ENCODE results near the gene MROH2A. TPM values are rescaled to one million over a fixed set of nuclear protein-coding genes. Genes with fewer than 3 reads are reported as not detected.

Gene MROH2A
- total and polyA plus RNA-seq, 2 experiments from 2014 or later: not detected

GRCh38 chr2:233807966-233808935, 30.1 kb downstream of the MROH2A start:
- WGBS, 2 experiments (ENCODE audit: low coverage in 1 of 2, low lambda C conversion rate in 2 of 2, missing lambda C conversion rate in 2 of 2): 43 to 53% methylated on average over 10 of the region's 10 CpGs
- Histone ChIP-seq H2AFZ (no peak overlapping the region), H3F3A (ENCODE audit: insufficient read depth) (no peaks in the 10 kb centered on the region)

GRCh38 chr2:233810385-233810784, 32.3 kb downstream of the MROH2A start:
- WGBS, 2 experiments (ENCODE audit: low coverage in 1 of 2, low lambda C conversion rate in 2 of 2, missing lambda C conversion rate in 2 of 2): 36 to 37% methylated on average over 6 of the region's 6 CpGs
- in situ Hi-C loops (cut with MboI): no loop called here

More at GRCh38 chr2:233807966-233808935, 30.1 kb downstream of the MROH2A start:
- Histone ChIP-seq H3K27ac (no peak overlapping the region), H3K4me1 (ENCODE audit: insufficient read depth) (no peaks in the 10 kb centered on the region), H3K4me3 (no peak overlapping the region), H3K27me3 (replicated peaks; ENCODE audit: insufficient read depth) (peaks cover 24% of the 10 kb centered on the region), H3K9me3 (ENCODE audit: low read depth) (no peaks in the 10 kb centered on the region), H3K36me3 (ENCODE audit: low read depth) (no peaks in the 10 kb centered on the region), H4K20me1 (ENCODE audit: insufficient read depth) (no peaks in the 10 kb centered on the region), H3K4me2 (ENCODE audit: unreplicated experiment) (no peak overlapping the region), H3K9ac (no peak overlapping the region), H3K9me2 (ENCODE audit: insufficient read depth) (no peaks in the 10 kb centered on the region), H3K79me2 (ENCODE audit: insufficient read depth) (no peaks in the 10 kb centered on the region)
- in situ Hi-C loops (cut with MboI): no loop called here
- TF ChIP-seq EZH2phosphoT487 (IDR thresholded peaks at IDR 0.05; ENCODE audit: insufficient read depth, low read depth): no peak
- DNase-seq: no peak

GRCh38 chr2:233811087-233811486, 33.0 kb downstream of the MROH2A start:
- TF ChIP-seq EZH2 (IDR thresholded peaks at IDR 0.05; ENCODE audit: insufficient read depth, poor library complexity, severe bottlenecking): no peak
- Histone ChIP-seq H3K9me3 (ENCODE audit: low read depth) (no peaks in the 10 kb centered on the region), H3K9me2 (ENCODE audit: insufficient read depth) (no peaks in the 10 kb centered on the region), H3K79me2 (ENCODE audit: insufficient read depth) (no peaks in the 10 kb centered on the region), H4K20me1 (ENCODE audit: insufficient read depth) (no peaks in the 10 kb centered on the region), H3K9ac (no peak overlapping the region), H3K4me1 (ENCODE audit: insufficient read depth) (peaks cover 3% of the 10 kb centered on the region; the same call in 1 of the 2 replicates), H3K4me3 (no peak overlapping the region), H3K27ac (no peak overlapping the region), H3F3A (ENCODE audit: insufficient read depth) (no peaks in the 10 kb centered on the region), H3K36me3 (ENCODE audit: low read depth) (no peaks in the 10 kb centered on the region), H3K4me2 (ENCODE audit: unreplicated experiment) (no peak overlapping the region), H3K27me3 (replicated peaks; ENCODE audit: insufficient read depth) (peaks cover 15% of the 10 kb centered on the region), H2AFZ (no peak overlapping the region)
- WGBS, 2 experiments (ENCODE audit: low coverage in 1 of 2, low lambda C conversion rate in 2 of 2, missing lambda C conversion rate in 2 of 2): 25 to 30% methylated on average over 4 of the region's 4 CpGs
- in situ Hi-C loops (cut with MboI): no loop called here
- DNase-seq: no peak

More at GRCh38 chr2:233810385-233810784, 32.3 kb downstream of the MROH2A start:
- Histone ChIP-seq H2AFZ (no peak overlapping the region), H4K20me1 (ENCODE audit: insufficient read depth) (no peaks in the 10 kb centered on the region), H3K36me3 (ENCODE audit: low read depth) (no peaks in the 10 kb centered on the region), H3K9me3 (ENCODE audit: low read depth) (no peaks in the 10 kb centered on the region), H3K27me3 (replicated peaks; ENCODE audit: insufficient read depth) (peaks cover 19% of the 10 kb centered on the region), H3K4me2 (ENCODE audit: unreplicated experiment) (no peak overlapping the region), H3K27ac (no peak overlapping the region), H3K9ac (no peak overlapping the region), H3K79me2 (ENCODE audit: insufficient read depth) (no peaks in the 10 kb centered on the region), H3F3A (ENCODE audit: insufficient read depth) (no peaks in the 10 kb centered on the region), H3K4me1 (ENCODE audit: insufficient read depth) (no peaks in the 10 kb centered on the region), H3K9me2 (ENCODE audit: insufficient read depth) (no peaks in the 10 kb centered on the region), H3K4me3 (no peak overlapping the region)
- no peak for TF ChIP-seq EZH2phosphoT487 (IDR thresholded peaks at IDR 0.05; ENCODE audit: insufficient read depth, low read depth)
- no peak for TF ChIP-seq EZH2 (IDR thresholded peaks at IDR 0.05; ENCODE audit: insufficient read depth, poor library complexity, severe bottlenecking)
- no peak for DNase-seq

GRCh38 chr2:233811732-233812131, 33.6 kb downstream of the MROH2A start:
- H3K27me3 ChIP-seq (replicated peaks; ENCODE audit: insufficient read depth): peaks cover 15% of the 10 kb centered on the region
- no peaks in the 10 kb centered on the region for H3K79me2 ChIP-seq (ENCODE audit: insufficient read depth)
- no peak overlapping the region for H3K4me2 ChIP-seq (ENCODE audit: unreplicated experiment)
- no peak for DNase-seq
- no peaks in the 10 kb centered on the region for H3K9me2 ChIP-seq (ENCODE audit: insufficient read depth)
- H3K4me1 ChIP-seq (ENCODE audit: insufficient read depth): peaks cover 3% of the 10 kb centered on the region; the same call in 1 of the 2 replicates
- H2AFZ ChIP-seq: no peak overlapping the region
- H3K27ac ChIP-seq: no peak overlapping the region
- WGBS, 2 experiments (ENCODE audit: low coverage in 1 of 2, low lambda C conversion rate in 2 of 2, missing lambda C conversion rate in 2 of 2): 49 to 51% methylated on average over 8 of the region's 8 CpGs
- no peak overlapping the region for H3K9ac ChIP-seq
- H4K20me1 ChIP-seq (ENCODE audit: insufficient read depth): no peaks in the 10 kb centered on the region
- no peaks in the 10 kb centered on the region for H3K36me3 ChIP-seq (ENCODE audit: low read depth)
- no peak for TF ChIP-seq EZH2 (IDR thresholded peaks at IDR 0.05; ENCODE audit: insufficient read depth, poor library complexity, severe bottlenecking)
- no peak for TF ChIP-seq EZH2phosphoT487 (IDR thresholded peaks at IDR 0.05; ENCODE audit: insufficient read depth, low read depth)
- no peaks in the 10 kb centered on the region for H3K9me3 ChIP-seq (ENCODE audit: low read depth)
- H3F3A ChIP-seq (ENCODE audit: insufficient read depth): no peaks in the 10 kb centered on the region
- H3K4me3 ChIP-seq: no peak overlapping the region
- in situ Hi-C loops (cut with MboI): no loop called here
